NCI-H2196 (cell line): ENCODE measurements around the gene IGHMBP2.
"Not testable (repeated sequence)": the region's sequence is repeated elsewhere in the genome, so short reads cannot be mapped to it uniquely, and the experiment has no call there.

Experiments
- DNase-seq: peaks from one replicate; lab custom pipeline; 2025; ENCODE audit not compliant: unreplicated experiment; lab: John Stamatoyannopoulos, UW

The IGHMBP2 gene

GRCh38 chr11:68903288-68904247 lies at the start of gene IGHMBP2, which contains the start of gene MRPL21:
IGHMBP2 (plus strand) TSS chr11:68903891; CDS start chr11:68903953, 62 bp downstream.
MRPL21 (minus strand) TSS chr11:68903832; CDS start chr11:68903810, 22 bp downstream.
- DNase-seq = peak; percentile 91

- no peak for DNase-seq
Observed at GRCh38 chr11:68854273-68854958, 49.3 kb upstream of the IGHMBP2 start.

GRCh38 chr11:68855205-68855981 lies 48.3 kb upstream of the IGHMBP2 start:
- DNase-seq = no peak

- DNase-seq = not testable (repeated sequence)
Observed at GRCh38 chr11:68856425-68857030, 47.2 kb upstream of the IGHMBP2 start.

- DNase-seq = no peak
Observed at GRCh38 chr11:68857037-68857586, 46.6 kb upstream of the IGHMBP2 start.

GRCh38 chr11:68859123-68859522 lies 44.6 kb upstream of the IGHMBP2 start:
- no peak for DNase-seq

GRCh38 chr11:68862421-68862820 lies 41.3 kb upstream of the IGHMBP2 start:
- DNase-seq = no peak

- no peak for DNase-seq
Observed at GRCh38 chr11:68863553-68864265, 40.0 kb upstream of the IGHMBP2 start.

GRCh38 chr11:68865241-68865640 lies 38.5 kb upstream of the IGHMBP2 start:
- no peak for DNase-seq

- DNase-seq = no peak
Observed at GRCh38 chr11:68867066-68867465, 36.6 kb upstream of the IGHMBP2 start.

GRCh38 chr11:68868221-68868835 lies 35.4 kb upstream of the IGHMBP2 start:
- DNase-seq = no peak

- no peak for DNase-seq
Observed at GRCh38 chr11:68870470-68870869, 33.2 kb upstream of the IGHMBP2 start.

GRCh38 chr11:68872216-68873003 lies 31.3 kb upstream of the IGHMBP2 start:
- DNase-seq = no peak

GRCh38 chr11:68878022-68878421 lies 25.7 kb upstream of the IGHMBP2 start:
- DNase-seq = no peak

- DNase-seq = no peak
Observed at GRCh38 chr11:68880851-68881250, 22.8 kb upstream of the IGHMBP2 start.

GRCh38 chr11:68881320-68881719 lies 22.4 kb upstream of the IGHMBP2 start:
- DNase-seq = no peak

- no peak for DNase-seq
Observed at GRCh38 chr11:68882391-68882790, 21.3 kb upstream of the IGHMBP2 start.

- not testable (repeated sequence) for DNase-seq
Observed at GRCh38 chr11:68884827-68885226, 18.9 kb upstream of the IGHMBP2 start.
